ENCODE results near the gene S100A3. TPM values are rescaled to one million over a fixed set of nuclear protein-coding genes. Genes with fewer than 3 reads are reported as not detected.

Gene S100A3
- total RNA-seq, 2 experiments from 2014 or later = not detected

GRCh38 chr1:153507926-153508583 is 41.0 kb downstream of the S100A3 start:
- ChIA-PET CTCF (interaction anchor here (0.8 to 4.2 kb wide), 6 partner anchors 13 to 134 kb away, joined by 3 to 48 read pairs (median 4); no protein-coding TSS in a partner anchor), POLR2A (no interaction called here)

GRCh38 chr1:153506831-153507413 is 42.1 kb downstream of the S100A3 start:
- POLR2A ChIA-PET = interaction anchor here (0.6 kb wide), 1 partner anchor 141 kb away, joined by 4 read pairs; no protein-coding TSS in a partner anchor

GRCh38 chr1:153506386-153506785 is 42.7 kb downstream of the S100A3 start:
- POLR2A ChIA-PET = interaction anchor here (0.6 kb wide), 1 partner anchor 141 kb away, joined by 4 read pairs; no protein-coding TSS in a partner anchor
- CTCF ChIA-PET = interaction anchor here (1.0 kb wide), 1 partner anchor 62 kb away, joined by 3 read pairs; no protein-coding TSS in a partner anchor

More at GRCh38 chr1:153506831-153507413, 42.1 kb downstream of the S100A3 start:
- CTCF ChIA-PET = interaction anchor here (1.0 kb wide), 1 partner anchor 62 kb away, joined by 3 read pairs; no protein-coding TSS in a partner anchor

GRCh38 chr1:153505576-153505975 is 43.5 kb downstream of the S100A3 start:
- CTCF ChIA-PET = no interaction called here
- POLR2A ChIA-PET = no interaction called here

GRCh38 chr1:153503766-153504165 is 45.3 kb downstream of the S100A3 start:
- ChIA-PET CTCF (no interaction called here), POLR2A (no interaction called here)

GRCh38 chr1:153498746-153499145 is 50.3 kb downstream of the S100A3 start:
- ChIA-PET POLR2A (no interaction called here), CTCF (interaction anchor here (0.8 kb wide), 1 partner anchor 12 kb away, joined by 3 read pairs; no protein-coding TSS in a partner anchor)

Other genes with a start within 250 kb of the S100A3 start
- gene PGLYRP3, start 236.3 kb downstream of the S100A3 start, total RNA-seq = not detected
- gene PGLYRP4, start 200.4 kb downstream of the S100A3 start, total RNA-seq = not detected
- gene S100A9, start 191.4 kb downstream of the S100A3 start, total RNA-seq = not detected
- gene S100A12, start 173.6 kb downstream of the S100A3 start, total RNA-seq = not detected
- not detected for gene S100A8, start 158.2 kb downstream of the S100A3 start, total RNA-seq
- not detected for gene S100A7A, start 132.7 kb downstream of the S100A3 start, total RNA-seq
- not detected for gene S100A7, start 88.6 kb downstream of the S100A3 start, total RNA-seq
- 100 to 1,000 TPM; 203 to 213 TPM for gene S100A6, start 13.3 kb downstream of the S100A3 start, total RNA-seq
- 1 to 10 TPM; 1.1 to 1.2 TPM for gene S100A5, start 8.3 kb downstream of the S100A3 start, total RNA-seq
- 100 to 1,000 TPM; 125 TPM for gene S100A4, start 3.5 kb downstream of the S100A3 start, total RNA-seq
- 1 to 10 TPM; 1.2 to 1.6 TPM for gene S100A2, start 16.6 kb upstream of the S100A3 start, total RNA-seq
- gene S100A16, start 63.9 kb upstream of the S100A3 start, total RNA-seq = not detected
- not detected for gene S100A14, start 67.1 kb upstream of the S100A3 start, total RNA-seq
- gene S100A13, start 78.2 kb upstream of the S100A3 start, total RNA-seq = 1 to 10 TPM; 5.1 to 6.9 TPM
- not detected for gene S100A1, start 79.2 kb upstream of the S100A3 start, total RNA-seq
- gene CHTOP, start 84.8 kb upstream of the S100A3 start, total RNA-seq = 10 to 100 TPM; 90.4 to 93.0 TPM
- 10 to 100 TPM; 34.3 to 34.4 TPM for gene SNAPIN, start 109.4 kb upstream of the S100A3 start, total RNA-seq
- 100 to 1,000 TPM; 372 to 384 TPM for gene ILF2, start 121.7 kb upstream of the S100A3 start, total RNA-seq
- not detected for gene NPR1, start 129.4 kb upstream of the S100A3 start, total RNA-seq
- 10 to 100 TPM; 54.9 to 55.3 TPM for gene INTS3, start 178.8 kb upstream of the S100A3 start, total RNA-seq
- 10 to 100 TPM; 11.2 to 12.1 TPM for gene SLC27A3, start 226.1 kb upstream of the S100A3 start, total RNA-seq

All from activated CD8-positive, alpha-beta memory T cell treated with anti-CD3 and anti-CD28 coated beads for 36 hours (primary cell).